Measurements from ENCODE around the gene VWC2L. TPM values are rescaled to one million over a fixed set of nuclear protein-coding genes. Genes with fewer than 3 reads are reported as not detected.

The VWC2L gene
- total RNA-seq, 1 donor from 2014 or later: not detected

GRCh38 chr2:214519258-214519818 lies 108.5 kb downstream of the VWC2L start:
- ATAC-seq: no peak
- no peak for DNase-seq
- intact Hi-C loops (cut with micrococcal nuclease): no loop called here

GRCh38 chr2:214529021-214529420 lies 118.2 kb downstream of the VWC2L start:
- ATAC-seq: no peak
- intact Hi-C loops (cut with micrococcal nuclease): no loop called here
- no peak for DNase-seq

GRCh38 chr2:214529514-214529913 lies 118.7 kb downstream of the VWC2L start:
- intact Hi-C loops (cut with micrococcal nuclease): no loop called here
- DNase-seq (no peak), ATAC-seq (no peak)

GRCh38 chr2:214533541-214533940 lies 122.7 kb downstream of the VWC2L start:
- ATAC-seq: no peak
- no peak for DNase-seq
- intact Hi-C loops (cut with micrococcal nuclease): no loop called here

- DNase-seq (no peak), ATAC-seq (no peak)
- intact Hi-C loops (cut with micrococcal nuclease): no loop called here
These were observed 125.8 kb downstream of the VWC2L start for GRCh38 chr2:214536625-214537024.

- no peak for ATAC-seq
- DNase-seq: no peak
- intact Hi-C loops (cut with micrococcal nuclease): no loop called here
These were observed 127.1 kb downstream of the VWC2L start for GRCh38 chr2:214537929-214538328.

GRCh38 chr2:214542295-214542694 lies 131.4 kb downstream of the VWC2L start:
- intact Hi-C loops (cut with micrococcal nuclease): no loop called here
- ATAC-seq (no peak), DNase-seq (no peak)

- ATAC-seq: no peak
These were observed 132.0 kb downstream of the VWC2L start for GRCh38 chr2:214542866-214543265.

GRCh38 chr2:214543386-214543955 lies 132.6 kb downstream of the VWC2L start:
- ATAC-seq: no peak
- intact Hi-C loops (cut with micrococcal nuclease): no loop called here
- DNase-seq: no peak

More at GRCh38 chr2:214542866-214543265, 132.0 kb downstream of the VWC2L start:
- intact Hi-C loops (cut with micrococcal nuclease): no loop called here
- DNase-seq: no peak

- ATAC-seq: no peak
- intact Hi-C loops (cut with micrococcal nuclease): no loop called here
- no peak for DNase-seq
These were observed 135.2 kb downstream of the VWC2L start for GRCh38 chr2:214545898-214546542.

GRCh38 chr2:214547931-214548330 lies 137.1 kb downstream of the VWC2L start:
- ATAC-seq (no peak), DNase-seq (no peak)
- intact Hi-C loops (cut with micrococcal nuclease): no loop called here

- ATAC-seq: no peak
- DNase-seq: no peak
- intact Hi-C loops (cut with micrococcal nuclease): no loop called here
These were observed 139.1 kb downstream of the VWC2L start for GRCh38 chr2:214549946-214550345.

GRCh38 chr2:214550786-214551185 lies 139.9 kb downstream of the VWC2L start:
- ATAC-seq (no peak), DNase-seq (no peak)
- intact Hi-C loops (cut with micrococcal nuclease): no loop called here

GRCh38 chr2:214557884-214558283 lies 147.0 kb downstream of the VWC2L start:
- ATAC-seq: no peak
- no peak for DNase-seq
- intact Hi-C loops (cut with micrococcal nuclease): no loop called here

GRCh38 chr2:214558341-214558740 lies 147.5 kb downstream of the VWC2L start:
- DNase-seq: no peak
- intact Hi-C loops (cut with micrococcal nuclease): no loop called here

GRCh38 chr2:214560176-214560575 lies 149.3 kb downstream of the VWC2L start:
- ATAC-seq (no peak), DNase-seq (no peak)
- intact Hi-C loops (cut with micrococcal nuclease): no loop called here

More at GRCh38 chr2:214558341-214558740, 147.5 kb downstream of the VWC2L start:
- ATAC-seq: no peak

GRCh38 chr2:214560618-214561190 lies 149.8 kb downstream of the VWC2L start:
- ATAC-seq: no peak
- no peak for DNase-seq
- intact Hi-C loops (cut with micrococcal nuclease): no loop called here

GRCh38 chr2:214565246-214565645 lies 154.4 kb downstream of the VWC2L start:
- no peak for DNase-seq
- intact Hi-C loops (cut with micrococcal nuclease): no loop called here
- no peak for ATAC-seq

GRCh38 chr2:214566457-214566856 lies 155.6 kb downstream of the VWC2L start:
- DNase-seq: no peak
- intact Hi-C loops (cut with micrococcal nuclease): no loop called here
- no peak for ATAC-seq

- ATAC-seq (no peak), DNase-seq (no peak)
- intact Hi-C loops (cut with micrococcal nuclease): no loop called here
These were observed 158.7 kb downstream of the VWC2L start for GRCh38 chr2:214569419-214570035.
